ENCODE data around the gene OR8J1.
"Not testable (repeated sequence)": the region's sequence is repeated elsewhere in the genome, so short reads cannot be mapped to it uniquely, and the experiment has no call there.

The OR8J1 gene, protein sequence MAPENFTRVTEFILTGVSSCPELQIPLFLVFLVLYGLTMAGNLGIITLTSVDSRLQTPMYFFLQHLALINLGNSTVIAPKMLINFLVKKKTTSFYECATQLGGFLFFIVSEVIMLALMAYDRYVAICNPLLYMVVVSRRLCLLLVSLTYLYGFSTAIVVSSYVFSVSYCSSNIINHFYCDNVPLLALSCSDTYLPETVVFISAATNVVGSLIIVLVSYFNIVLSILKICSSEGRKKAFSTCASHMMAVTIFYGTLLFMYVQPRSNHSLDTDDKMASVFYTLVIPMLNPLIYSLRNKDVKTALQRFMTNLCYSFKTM

DNA sequence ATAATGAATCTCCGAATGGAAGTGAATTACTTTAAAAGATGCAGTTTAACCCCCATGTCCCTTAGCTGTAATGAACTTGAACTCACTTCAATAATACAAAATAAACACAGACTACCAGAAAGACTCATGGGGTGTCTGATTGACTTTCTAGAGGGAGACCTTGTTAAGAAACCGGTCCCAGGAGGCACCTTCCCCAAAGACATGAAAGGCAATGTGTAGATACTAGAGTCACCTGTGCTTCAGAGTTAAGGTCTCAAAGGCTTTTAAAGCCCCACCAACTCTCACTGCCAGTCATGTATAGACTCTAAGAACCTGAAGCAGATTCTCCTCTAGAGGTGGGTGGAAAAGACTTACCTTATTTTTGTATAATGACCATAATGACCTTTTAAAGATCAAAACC is at the start of gene OR8J1:
Gene OR8J1 (plus strand): TSS at position 301 of the 400 bp plus-strand sequence. CDS start 5,956 bp downstream, outside the sequence.
- DNase-seq: no peak

DNA sequence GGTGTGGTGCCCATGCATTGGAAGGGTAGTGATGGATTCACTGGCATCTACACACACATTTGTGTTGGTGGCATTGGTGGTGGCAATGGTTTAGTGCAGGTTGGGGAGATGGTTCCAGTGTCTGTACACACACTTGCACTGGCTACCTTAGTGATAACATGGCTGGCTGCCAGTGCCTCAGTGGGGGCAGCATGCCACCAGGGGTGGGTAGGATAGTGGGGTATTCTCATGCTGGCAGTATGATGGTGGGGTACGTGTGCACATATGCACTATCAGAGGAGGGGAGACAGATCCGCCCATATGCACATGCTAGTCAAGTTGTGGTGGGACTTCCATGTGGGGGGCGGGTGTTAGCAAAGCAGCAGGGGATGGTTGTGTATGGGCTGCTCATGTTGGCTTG is 46.3 kb upstream of the OR8J1 start:
- no peak for DNase-seq

DNA sequence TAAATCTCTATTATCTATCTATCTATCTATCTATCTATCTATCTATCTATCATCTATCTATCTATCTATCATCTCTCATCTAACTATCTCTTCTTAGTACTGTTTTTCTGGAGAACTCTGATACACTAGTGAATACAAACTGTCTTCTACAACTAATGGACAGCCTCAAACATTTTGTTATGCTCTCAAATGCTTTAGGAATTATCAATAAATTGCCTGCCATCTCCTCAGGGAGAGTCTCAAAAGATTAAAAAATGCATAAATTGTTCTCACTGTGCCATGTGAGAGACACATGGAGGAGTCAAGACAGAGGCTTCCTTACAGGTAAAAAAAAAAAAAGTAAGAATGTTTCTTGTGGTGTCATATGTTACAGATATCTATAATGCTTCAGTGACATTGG is 39.2 kb upstream of the OR8J1 start, which contains the start of gene OR8K3:
Gene OR8K3 (plus strand): TSS at position 301 of the 400 bp plus-strand sequence. CDS start 3,163 bp downstream, outside the sequence.
- no peak for DNase-seq

DNA sequence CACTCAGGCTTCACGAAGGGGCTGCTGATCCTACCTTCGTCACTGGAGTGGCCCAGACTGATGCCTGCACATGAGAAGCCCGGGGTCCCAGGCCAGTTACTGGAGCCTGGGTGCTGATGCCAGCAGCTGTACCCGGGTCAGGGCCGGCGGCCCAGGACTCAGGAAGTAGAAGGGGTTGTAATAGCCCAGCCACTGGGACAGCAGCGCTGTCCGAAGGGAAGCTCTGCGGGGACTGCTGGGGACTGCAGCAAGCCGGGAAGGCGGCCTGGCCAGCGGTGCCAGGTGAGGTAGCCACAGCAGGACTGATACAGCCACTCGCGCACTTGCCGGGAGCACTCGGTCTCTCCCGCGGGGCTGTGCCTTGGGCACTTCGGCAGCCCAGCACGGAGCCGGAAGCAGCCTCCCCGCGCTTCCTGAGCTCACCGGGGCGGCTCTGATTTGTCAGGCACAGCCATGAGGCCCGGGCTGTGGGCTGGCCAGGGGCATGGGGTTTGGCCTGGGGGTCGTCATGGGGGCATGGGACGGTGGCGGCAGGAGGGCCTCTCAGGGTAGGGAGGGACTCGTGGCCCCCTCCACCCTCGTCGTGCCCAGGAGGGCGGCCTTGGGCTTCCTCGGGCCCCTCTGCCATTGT is 22.1 kb upstream of the OR8J1 start:
- DNase-seq: no peak

DNA sequence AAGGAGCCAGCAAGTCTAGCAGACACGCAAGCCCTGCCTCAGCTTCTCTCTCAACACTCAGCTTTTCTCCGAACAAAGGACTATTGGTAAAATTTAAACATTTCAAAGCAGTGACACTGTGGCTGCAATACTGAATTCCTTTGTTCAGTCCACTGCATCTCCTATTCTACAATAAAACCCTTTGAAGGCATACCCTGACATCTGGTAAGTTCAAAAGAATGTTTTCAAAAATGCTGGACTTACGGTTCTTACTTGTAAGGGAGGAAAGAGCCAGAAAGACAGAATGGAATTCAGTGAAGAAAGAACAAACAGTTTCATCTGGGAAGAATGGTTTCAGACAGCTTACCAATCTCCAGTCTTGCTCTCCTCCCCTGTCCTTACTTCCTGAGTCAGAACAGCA is 20.9 kb upstream of the OR8J1 start:
- no peak for DNase-seq

DNA sequence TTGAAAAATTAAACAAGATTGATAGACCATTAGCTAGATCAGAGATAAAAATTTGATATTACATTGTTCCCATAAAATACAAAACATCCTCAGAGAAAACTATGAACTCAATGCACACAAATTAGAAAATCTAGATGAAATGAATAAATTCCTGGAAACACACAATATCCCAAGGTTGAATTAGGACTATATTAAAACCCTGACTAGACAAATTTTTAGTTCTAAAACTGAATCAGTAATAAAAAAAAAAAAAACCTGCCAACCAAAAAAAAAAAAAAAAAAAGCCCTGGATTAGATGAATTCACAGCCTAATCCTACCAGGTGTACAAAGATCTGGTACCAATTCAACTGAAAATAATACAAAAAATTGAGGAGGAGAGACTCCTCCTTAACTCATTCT is 13.8 kb upstream of the OR8J1 start:
- no peak for DNase-seq

DNA sequence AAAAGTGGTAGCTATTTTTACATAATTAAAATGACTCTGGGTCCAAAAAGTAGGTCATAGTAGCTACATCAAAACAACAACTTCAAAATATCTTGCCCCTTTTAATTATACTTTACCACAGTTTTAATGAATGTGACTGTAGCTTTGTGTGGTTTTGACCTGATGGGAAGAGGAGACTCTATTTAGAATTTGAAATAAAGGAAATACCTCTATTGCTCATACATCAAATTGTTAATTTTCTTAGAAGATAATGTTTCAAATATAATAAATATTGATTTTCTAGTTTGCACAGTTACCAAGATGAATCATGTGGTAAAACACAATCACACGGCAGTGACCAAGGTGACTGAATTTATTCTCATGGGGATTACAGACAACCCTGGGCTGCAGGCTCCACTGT is 8.4 kb upstream of the OR8J1 start, which contains the start of gene OR8K1:
Gene OR8K1 (plus strand): TSS at position 301 of the 400 bp plus-strand sequence. CDS start 0 bp downstream, at position 301.
- no peak for DNase-seq

DNA sequence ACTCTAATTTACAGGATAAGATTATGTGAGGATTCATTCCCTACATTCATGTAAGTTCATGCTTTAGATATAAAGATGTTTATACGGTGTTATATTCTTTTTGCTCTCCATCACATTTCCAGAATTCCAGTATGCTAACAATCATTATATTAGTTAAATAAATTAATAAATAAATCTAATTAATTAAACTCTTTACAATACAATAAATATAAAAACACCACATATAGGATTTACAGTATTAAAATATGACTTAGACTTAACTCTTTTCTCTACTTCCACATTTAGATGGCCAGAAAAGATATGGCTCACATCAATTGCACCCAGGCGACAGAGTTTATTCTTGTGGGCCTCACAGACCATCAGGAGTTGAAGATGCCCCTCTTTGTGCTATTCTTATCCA is 21.2 kb downstream of the OR8J1 start, which contains the start of gene OR8U1:
Gene OR8U1 (plus strand): TSS at position 301 of the 400 bp plus-strand sequence. CDS start 0 bp downstream, at position 301.
- DNase-seq: no peak

DNA sequence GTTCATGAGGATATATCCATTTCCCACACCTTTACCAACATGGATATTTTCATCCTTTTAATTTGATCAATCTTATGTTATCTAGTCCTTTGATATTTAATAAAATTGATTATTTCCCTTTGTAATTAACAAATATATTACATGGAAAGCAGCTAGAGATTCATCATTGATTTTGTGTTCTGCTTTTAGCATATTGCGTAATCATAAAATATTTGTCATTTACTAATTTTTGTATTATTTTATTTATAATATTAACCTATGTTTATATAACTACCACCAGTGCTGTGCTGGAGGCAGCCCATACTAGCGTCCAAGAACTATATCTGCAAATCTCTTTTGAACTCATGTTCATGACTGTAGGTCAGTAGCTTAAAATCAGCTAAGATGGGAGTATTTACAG is 26.0 kb downstream of the OR8J1 start:
- DNase-seq: no peak

DNA sequence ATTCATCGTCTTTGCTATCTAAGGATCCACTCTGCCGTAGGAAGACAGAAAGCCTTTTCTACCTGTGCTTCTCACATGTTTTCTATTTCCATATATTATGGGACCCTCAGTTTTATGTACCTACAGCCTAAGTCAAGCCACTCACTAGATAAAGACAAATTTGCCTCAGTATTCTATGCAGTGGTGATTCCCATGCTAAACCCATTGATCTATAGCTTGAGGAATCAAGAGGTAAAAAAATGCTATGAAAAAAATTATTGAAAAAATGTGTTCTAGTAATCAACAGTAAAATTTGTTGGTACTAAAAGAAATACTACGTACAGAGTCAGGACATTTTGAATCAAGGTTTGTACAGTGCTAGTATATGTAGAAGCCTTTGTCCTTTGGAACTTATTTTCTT is 40.3 kb downstream of the OR8J1 start:
- DNase-seq: no peak

DNA sequence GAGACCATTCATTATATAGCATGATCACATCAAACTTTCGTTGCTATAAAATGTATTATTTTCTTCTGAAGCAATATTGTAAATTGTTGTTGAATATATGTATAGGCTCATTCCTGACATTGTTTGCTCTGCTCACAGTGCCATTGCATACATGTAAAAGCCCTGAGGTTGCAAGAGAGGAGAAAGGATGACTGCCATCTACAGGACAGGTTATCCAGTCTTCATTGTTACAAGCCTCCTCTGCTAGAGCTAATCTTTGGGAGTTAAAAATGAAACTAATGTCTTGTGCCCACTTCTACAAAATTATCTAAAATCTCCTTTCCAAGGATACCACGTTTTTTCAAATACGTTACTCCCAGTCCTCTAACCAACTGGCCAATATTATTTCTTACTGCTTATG is 42.0 kb downstream of the OR8J1 start:
- no peak for DNase-seq

DNA sequence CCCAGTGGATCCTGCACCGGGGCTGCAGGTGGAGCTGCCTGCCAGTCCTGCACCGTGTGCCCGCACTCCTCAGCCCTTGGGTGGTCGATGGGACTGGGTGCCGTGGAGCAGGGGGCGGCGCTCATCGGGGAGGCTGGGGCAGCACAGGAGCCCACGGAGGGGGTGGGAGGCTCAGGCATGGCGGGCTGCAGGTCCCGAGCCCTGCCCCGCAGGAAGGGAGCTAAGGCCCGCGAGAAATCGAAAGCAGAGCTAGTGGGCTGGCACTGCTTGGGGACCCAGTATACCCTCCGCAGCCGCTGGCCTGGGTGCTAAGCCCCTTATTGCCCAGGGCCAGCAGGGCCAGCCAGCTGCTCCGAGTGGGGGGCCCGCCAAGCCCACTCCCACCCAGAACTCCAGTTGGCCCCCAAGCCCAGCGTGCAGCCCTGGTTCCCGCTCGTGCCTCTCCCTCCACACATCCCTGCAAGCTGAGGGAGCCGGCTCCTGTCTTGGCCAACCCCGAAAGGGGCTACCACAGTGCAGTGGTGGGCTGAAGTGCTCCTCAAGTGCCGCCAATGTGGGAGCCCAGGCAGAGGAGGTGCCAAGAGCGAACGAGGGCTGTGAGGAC is 47.9 kb downstream of the OR8J1 start:
- not testable (repeated sequence) for DNase-seq

DNA sequence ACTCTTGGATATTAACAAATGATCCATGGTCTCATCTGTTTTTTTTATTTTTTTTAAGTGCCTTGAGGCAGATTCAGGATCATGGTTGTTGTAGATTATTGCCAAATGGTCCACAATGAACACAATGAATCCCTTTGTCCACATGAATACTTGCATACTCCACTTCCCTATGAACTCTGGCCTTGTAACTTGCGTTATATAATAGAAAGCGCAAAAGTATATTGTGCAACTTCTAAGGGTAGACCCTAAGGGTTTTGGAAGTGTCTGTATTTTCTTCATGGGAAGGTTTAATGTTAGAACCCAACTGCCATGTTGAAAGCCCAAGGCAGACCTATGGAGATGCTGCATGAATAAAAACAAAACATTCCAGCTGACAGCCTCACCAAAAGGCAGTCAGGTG is 50.3 kb downstream of the OR8J1 start:
- DNase-seq: no peak

DNA sequence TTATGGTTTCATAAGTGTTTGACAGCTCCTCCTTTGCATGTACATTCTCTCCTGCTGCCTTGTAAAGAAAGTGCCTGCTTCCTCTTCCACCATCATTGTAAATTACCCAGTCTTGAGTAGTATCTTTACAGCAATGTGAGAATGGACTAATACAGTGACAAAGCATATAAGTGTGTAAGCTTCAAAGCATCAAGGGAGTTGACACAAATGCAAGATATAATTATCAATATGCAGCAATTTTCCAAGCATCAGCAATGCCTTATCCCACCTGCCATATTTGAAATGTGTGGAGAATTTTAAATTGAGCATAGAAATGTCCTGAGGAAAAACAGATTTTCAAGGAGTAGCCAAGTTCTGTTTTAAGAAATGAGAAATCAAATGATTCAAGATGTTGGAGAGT is 56.7 kb downstream of the OR8J1 start:
- no peak for DNase-seq
